ENCODE measurements around the gene GRID1. TPM values are rescaled to one million over a fixed set of nuclear protein-coding genes. Genes with fewer than 3 reads are reported as not detected.

GRID1 gene
- total RNA-seq, 1 experiment from 2014 or later: 5.6 TPM

GRCh38 chr10:86281396-86281795 is 85.2 kb downstream of the GRID1 start:
- ChIA-PET POLR2A (no interaction called here), CTCF (no interaction called here), RAD21 (ENCODE audit: low non-redundant PET in 1 of 2, low total read pairs in 2 of 2, uncharacterized antibody in 2 of 2, unreplicated experiment in 2 of 2) (no interaction called here)
- Histone ChIP-seq H3K4me3 (replicated peaks in 1 of 2; ENCODE audit: low read depth in 1 of 2, low read length in 2 of 2) (no peak overlapping the region), H3K4me1 (ENCODE audit: control insufficient read depth in 1 of 2, insufficient read depth in 2 of 2, low read length in 2 of 2) (no peaks in the 10 kb centered on the region), H3K9ac (ENCODE audit: low read length) (no peak overlapping the region), H3K79me2 (ENCODE audit: insufficient read depth, low read length) (no peaks in the 10 kb centered on the region), H3K9me2 (ENCODE audit: insufficient read depth) (no peaks in the 10 kb centered on the region), H3K4me2 (ENCODE audit: low read length) (no peak overlapping the region), H3K9me3 (ENCODE audit: control insufficient read depth in 1 of 2, insufficient read depth in 1 of 2, low read depth in 1 of 2, low read length in 2 of 2) (no peaks in the 10 kb centered on the region), H2AFZ (ENCODE audit: low read depth, low read length, poor library complexity, severe bottlenecking) (no peak overlapping the region), H3K27me3 (ENCODE audit: insufficient read depth, low read length) (no peaks in the 10 kb centered on the region), H4K20me1 (ENCODE audit: insufficient read depth) (no peaks in the 10 kb centered on the region), H3K36me3 (ENCODE audit: control insufficient read depth in 1 of 2, insufficient read depth in 2 of 2, low read length in 2 of 2) (no peaks in the 10 kb centered on the region), H3K27ac (ENCODE audit: low read depth, low read length) (no peak overlapping the region)
- BruUV-seq (replicated peaks): no TSS peak
- ATAC-seq (no peak), DNase-seq (ENCODE audit: low read depth, low spot score) (no peak)
- intact Hi-C loops (cut with micrococcal nuclease): no loop called here
- TF ChIP-seq YY1 (IDR thresholded peaks at IDR 0.05; ENCODE audit: extremely low read depth, insufficient replicate concordance, low read depth, low read length): no peak
- TF ChIP-seq JUND (IDR thresholded peaks at IDR 0.05): no peak
- TF ChIP-seq POLR2AphosphoS5 (IDR thresholded peaks at IDR 0.05; ENCODE audit: low read depth, low read length): no peak
- TF ChIP-seq ELF1 (IDR thresholded peaks at IDR 0.05; ENCODE audit: borderline replicate concordance, low read depth): no peak
- no peak for TF ChIP-seq MAX (IDR thresholded peaks at IDR 0.05)
- TF ChIP-seq, protein P1, sequence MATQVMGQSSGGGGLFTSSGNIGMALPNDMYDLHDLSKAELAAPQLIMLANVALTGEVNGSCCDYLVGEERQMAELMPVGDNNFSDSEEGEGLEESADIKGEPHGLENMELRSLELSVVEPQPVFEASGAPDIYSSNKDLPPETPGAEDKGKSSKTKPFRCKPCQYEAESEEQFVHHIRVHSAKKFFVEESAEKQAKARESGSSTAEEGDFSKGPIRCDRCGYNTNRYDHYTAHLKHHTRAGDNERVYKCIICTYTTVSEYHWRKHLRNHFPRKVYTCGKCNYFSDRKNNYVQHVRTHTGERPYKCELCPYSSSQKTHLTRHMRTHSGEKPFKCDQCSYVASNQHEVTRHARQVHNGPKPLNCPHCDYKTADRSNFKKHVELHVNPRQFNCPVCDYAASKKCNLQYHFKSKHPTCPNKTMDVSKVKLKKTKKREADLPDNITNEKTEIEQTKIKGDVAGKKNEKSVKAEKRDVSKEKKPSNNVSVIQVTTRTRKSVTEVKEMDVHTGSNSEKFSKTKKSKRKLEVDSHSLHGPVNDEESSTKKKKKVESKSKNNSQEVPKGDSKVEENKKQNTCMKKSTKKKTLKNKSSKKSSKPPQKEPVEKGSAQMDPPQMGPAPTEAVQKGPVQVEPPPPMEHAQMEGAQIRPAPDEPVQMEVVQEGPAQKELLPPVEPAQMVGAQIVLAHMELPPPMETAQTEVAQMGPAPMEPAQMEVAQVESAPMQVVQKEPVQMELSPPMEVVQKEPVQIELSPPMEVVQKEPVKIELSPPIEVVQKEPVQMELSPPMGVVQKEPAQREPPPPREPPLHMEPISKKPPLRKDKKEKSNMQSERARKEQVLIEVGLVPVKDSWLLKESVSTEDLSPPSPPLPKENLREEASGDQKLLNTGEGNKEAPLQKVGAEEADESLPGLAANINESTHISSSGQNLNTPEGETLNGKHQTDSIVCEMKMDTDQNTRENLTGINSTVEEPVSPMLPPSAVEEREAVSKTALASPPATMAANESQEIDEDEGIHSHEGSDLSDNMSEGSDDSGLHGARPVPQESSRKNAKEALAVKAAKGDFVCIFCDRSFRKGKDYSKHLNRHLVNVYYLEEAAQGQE (IDR thresholded peaks at IDR 0.05; ENCODE audit: low read depth): no peak
- TF ChIP-seq CBX3 (IDR thresholded peaks at IDR 0.05; ENCODE audit: low read depth): no peak
- TF ChIP-seq SIN3A (IDR thresholded peaks at IDR 0.05; ENCODE audit: low read depth): no peak
- no peak for TF ChIP-seq EGR1 (IDR thresholded peaks at IDR 0.05; ENCODE audit: low read depth)

Data from HCT116 (cell line).